Stimulated activated CD8-positive, alpha-beta memory T cell treated with anti-CD3 and anti-CD28 coated beads, Interleukin-7, amount 100 ng/mL, for 4 hours (primary cell): Measurements from ENCODE around the gene NME2.
"Not testable (repeated sequence)": the region's sequence is repeated elsewhere in the genome, so short reads cannot be mapped to it uniquely, and the experiment has no call there.

Experiments used
- DNase-seq, 2 donors: peaks; one replicate each; pipeline ENCODE4 v3.0.0-alpha.2; 2020; ENCODE audit warnings: low read depth in 2 of 2

The NME2 gene

GRCh38 chr17:51152766-51153209 is 13.4 kb upstream of the NME2 start:
- no peak for DNase-seq

- DNase-seq: peak; percentile 91 to 97
Observed at GRCh38 chr17:51153210-51154072, 12.8 kb upstream of the NME2 start, which contains the start of gene NME1. TSS of gene NME1 (plus strand) at chr17:51153559. CDS start at chr17:51155655, 2,096 bp downstream.

- DNase-seq: no peak
Observed at GRCh38 chr17:51154176-51154575, 12.0 kb upstream of the NME2 start.

- no peak for DNase-seq
Observed at GRCh38 chr17:51155416-51155815, 10.8 kb upstream of the NME2 start.

GRCh38 chr17:51159604-51160003 is 6.6 kb upstream of the NME2 start:
- DNase-seq: no peak

GRCh38 chr17:51161541-51161940 is 4.7 kb upstream of the NME2 start:
- no peak for DNase-seq

GRCh38 chr17:51164911-51165679 is 1.1 kb upstream of the NME2 start:
- DNase-seq: no peak

- peak in 1 of 2 donors; percentile 6 for DNase-seq
Observed at GRCh38 chr17:51165680-51166197, 472 bp upstream of the NME2 start.

- DNase-seq: peak; percentile 24 to 64
Observed at GRCh38 chr17:51166987-51167931, 1.0 kb downstream of the NME2 start.

GRCh38 chr17:51169340-51169739 is 3.1 kb downstream of the NME2 start:
- DNase-seq: no peak

GRCh38 chr17:51170736-51171135 is 4.5 kb downstream of the NME2 start:
- no peak for DNase-seq

- DNase-seq: not testable (repeated sequence)
Observed at GRCh38 chr17:51172030-51172429, 5.8 kb downstream of the NME2 start.

GRCh38 chr17:51180486-51180885 is 14.3 kb downstream of the NME2 start:
- DNase-seq: no peak

GRCh38 chr17:51184124-51184523 is 17.9 kb downstream of the NME2 start:
- DNase-seq: no peak

- DNase-seq: no peak
Observed at GRCh38 chr17:51185763-51186332, 19.6 kb downstream of the NME2 start.

GRCh38 chr17:51188271-51188833 is 22.1 kb downstream of the NME2 start:
- DNase-seq: no peak

GRCh38 chr17:51189162-51189561 is 23.0 kb downstream of the NME2 start:
- DNase-seq: no peak

- DNase-seq: no peak
Observed at GRCh38 chr17:51189628-51190027, 23.4 kb downstream of the NME2 start.

- DNase-seq: no peak
Observed at GRCh38 chr17:51191895-51192294, 25.7 kb downstream of the NME2 start.

GRCh38 chr17:51197754-51198153 is 31.5 kb downstream of the NME2 start:
- DNase-seq: no peak

- no peak for DNase-seq
Observed at GRCh38 chr17:51200295-51200694, 34.1 kb downstream of the NME2 start.
